T-helper 1 cell treated with Interleukin-12 subunit alpha and Interleukin-12 subunit beta and Interleukin-4 antibody, amounts not matched to agents 30 ng/mL and 1 ng/mL, for 36 hours (primary cell): ENCODE measurements around the gene CD81. TPM values are rescaled to one million over a fixed set of nuclear protein-coding genes. Genes with fewer than 3 reads are reported as not detected.
"Not testable (repeated sequence)": the region's sequence is repeated elsewhere in the genome, so short reads cannot be mapped to it uniquely, and the experiment has no call there.

Experiments
- intact Hi-C: fragments of 100-400 bp; cut with micrococcal nuclease; formaldehyde crosslinking; loops from one replicate; pipeline ENCODE4 v1.15.1; 2024
- total RNA-seq: library from RNA; stranded (reverse); gene quantifications from 2 replicates; pipeline ENCODE4 v1.2.3, GENCODE V29; 2022

The CD81 gene
- 184 and 189 TPM in 2 replicates for total RNA-seq

- intact Hi-C loops, result loop anchor here (1.0 to 2.0 kb wide), 3 partner anchors 23 to 508 kb away; partner anchors contain the start of genes CDKN1C, TSPAN32 and TSSC4
Observed at GRCh38 chr11:2376751-2377451, at the start of gene CD81. Gene CD81 (plus strand): TSS chr11:2377310. CDS start chr11:2377550, 240 bp downstream.

DNA sequence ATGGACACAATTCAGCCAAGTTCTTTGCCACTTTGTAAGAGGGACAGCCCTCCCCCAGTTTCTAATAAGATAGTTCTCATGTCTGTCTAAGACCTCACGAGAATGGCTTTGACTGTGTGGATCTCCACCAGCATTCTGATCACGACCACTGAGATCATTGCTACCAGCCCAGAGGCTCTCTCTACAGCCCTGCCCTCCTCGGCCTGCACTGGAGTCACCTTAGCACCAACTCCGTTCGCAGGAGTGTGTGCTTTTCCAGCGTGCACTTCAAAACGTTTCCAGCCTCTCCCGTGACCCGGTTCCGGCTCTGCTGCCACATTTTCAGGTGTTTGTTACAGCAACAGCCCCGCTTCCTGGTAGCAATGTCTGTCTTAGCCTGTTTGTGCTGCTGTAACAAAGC, 49.1 kb upstream of the CD81 start:
- intact Hi-C loops, result no loop called here

DNA sequence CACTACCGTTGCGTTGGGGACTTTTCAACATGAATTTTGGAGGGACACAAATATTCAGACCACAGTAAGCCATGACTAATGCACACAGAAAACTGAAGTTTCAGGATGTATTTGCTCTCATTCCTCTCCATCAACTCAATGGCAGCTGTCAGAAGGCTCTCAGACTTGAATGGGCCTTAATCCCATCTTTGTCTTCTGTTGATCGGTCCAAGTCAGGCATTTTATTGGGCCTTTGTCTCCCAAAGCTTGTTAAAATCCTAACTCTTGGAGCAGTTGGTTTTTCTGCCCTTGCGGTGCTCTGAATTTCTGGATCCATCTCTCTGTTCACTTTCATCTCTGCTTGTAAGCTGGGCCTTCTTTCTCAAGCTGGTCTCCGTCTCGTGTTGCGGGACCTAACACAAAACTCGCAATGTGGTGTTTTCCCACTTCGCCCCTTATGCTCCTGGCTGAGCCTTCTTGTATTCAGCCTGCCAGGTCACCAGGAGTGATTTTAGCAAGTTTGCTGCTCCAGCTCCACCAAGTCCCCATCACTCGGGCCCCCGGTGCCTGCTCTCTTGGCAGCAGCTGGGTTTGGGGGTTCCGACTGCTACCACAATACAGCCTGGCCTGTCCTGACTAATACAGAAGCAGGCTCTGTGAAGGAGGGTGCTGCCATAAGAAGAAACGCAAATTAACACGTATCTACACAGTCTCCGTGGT, 48.3 kb upstream of the CD81 start:
- intact Hi-C loops, result no loop called here

DNA sequence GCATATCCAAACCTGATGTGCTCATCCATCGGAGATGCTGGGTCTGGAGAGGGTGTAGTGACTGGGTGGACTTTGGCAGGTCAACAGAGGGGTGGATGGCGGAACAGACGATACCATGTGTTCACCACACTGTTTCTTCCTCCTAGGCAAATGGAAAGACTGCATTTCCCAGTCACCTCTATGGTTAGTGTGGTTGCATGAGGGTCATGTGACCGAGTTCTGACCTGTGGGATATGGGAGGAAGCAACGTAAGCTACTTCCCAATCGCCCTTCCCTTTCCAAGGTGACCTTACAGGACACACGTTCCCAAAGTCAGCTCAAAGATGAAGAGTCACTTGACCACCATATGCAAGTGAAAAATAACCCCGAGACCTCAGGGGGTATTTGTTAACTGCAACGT, 47.6 kb upstream of the CD81 start:
- intact Hi-C loops, result no loop called here

DNA sequence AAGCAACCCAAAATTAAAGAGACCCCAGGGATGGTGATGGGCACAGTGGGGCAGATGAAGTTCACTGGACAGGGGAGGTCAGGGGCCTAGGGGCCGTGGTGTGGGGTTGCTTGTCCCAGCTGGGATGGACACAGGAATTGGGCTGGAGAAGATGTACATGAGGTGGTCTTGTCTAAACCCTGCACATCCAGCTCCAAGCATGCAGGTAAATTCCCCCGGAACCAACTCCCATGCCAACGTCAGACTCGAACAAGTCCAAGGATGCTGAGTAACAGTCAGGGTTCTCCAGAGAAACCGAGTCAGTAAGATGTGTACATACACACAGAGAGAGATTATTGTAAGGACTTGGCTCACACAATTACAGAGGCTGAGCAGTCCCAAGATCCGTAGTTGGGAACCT, 46.4 kb upstream of the CD81 start:
- intact Hi-C loops, result no loop called here

- intact Hi-C loops, result no loop called here
Observed at GRCh38 chr11:2331404-2331803, 45.7 kb upstream of the CD81 start.

DNA sequence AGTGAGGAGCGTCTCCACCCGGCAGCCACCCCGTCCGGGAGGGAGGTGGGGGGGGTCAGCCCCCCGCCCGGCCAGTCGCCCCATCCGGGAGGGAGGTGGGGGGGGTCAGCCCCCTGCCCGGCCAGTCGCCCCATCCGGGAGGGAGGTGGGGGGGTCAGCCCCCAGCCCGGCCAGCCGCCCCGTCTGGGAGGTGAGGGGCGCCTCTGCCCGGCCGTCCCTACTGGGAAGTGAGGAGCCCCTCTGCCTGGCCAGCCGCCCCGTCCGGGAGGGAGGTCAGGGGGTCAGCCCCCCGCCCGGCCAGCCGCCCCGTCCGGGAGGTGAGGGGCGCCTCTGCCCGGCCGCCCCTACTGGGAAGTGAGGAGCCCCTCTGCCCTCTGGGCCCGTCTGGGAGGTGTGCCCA, 44.5 kb upstream of the CD81 start:
- intact Hi-C loops, result not testable (repeated sequence)

DNA sequence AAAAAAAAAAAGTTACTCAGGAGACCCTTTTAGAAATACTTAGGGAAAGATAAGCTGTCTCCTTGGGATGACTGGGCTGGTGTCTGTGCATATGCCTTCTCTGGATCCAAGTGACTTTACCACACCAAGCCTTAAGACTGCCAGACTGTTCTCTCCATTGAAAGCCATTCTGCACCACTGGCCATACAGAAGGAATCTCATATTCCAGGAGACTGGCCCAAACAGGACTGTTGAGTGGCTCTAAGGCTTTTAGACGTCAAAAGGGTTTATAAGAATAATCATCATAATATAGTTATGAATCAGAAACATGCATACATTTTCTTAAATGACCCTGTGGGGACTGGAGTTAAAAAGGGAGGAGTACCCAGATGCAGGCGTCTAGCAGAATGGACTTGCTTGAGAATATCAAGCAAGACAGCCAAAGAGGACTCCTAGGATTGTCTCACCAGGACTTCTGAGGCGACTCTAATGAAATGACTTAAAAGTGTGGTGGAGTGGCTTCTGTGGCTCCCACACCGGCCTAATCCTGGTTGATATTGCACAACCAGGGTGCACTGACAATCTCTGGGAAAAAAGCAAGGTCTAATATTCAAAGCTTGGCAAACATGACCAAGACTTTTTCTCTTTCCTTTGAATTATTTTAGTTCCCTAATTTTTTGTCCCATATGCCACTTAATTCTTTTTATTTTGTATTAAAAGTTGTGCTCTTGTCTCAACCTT, 43.5 kb upstream of the CD81 start:
- intact Hi-C loops, result not testable (repeated sequence)

DNA sequence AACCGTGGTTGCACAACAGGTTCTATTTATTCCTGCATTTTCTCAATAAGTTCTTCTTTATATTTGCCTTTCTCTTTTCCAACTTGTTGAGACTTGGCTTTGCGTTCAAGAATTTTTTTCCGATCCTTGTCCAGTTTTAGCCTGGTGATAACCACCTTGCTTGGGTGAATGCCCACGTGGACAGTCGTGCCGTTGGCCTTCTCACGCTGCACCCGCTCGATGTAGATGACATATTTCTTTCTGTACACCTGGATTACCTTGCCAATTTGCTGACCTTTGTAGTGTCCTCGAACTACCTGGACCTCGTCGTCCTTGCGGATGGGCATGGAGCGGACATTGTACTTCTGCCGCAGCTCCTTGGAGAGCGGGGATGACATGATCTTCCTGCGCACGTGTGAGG, 41.8 kb upstream of the CD81 start:
- intact Hi-C loops, result not testable (repeated sequence)

GRCh38 chr11:2338760-2339159, 38.4 kb upstream of the CD81 start:
- intact Hi-C loops, result loop anchor here (1.0 kb wide), 1 partner anchor 81 kb away; no protein-coding TSS in a partner anchor

GRCh38 chr11:2342557-2342956, 34.6 kb upstream of the CD81 start:
- intact Hi-C loops, result no loop called here

- intact Hi-C loops, result no loop called here
Observed at GRCh38 chr11:2342981-2343380, 34.1 kb upstream of the CD81 start.

DNA sequence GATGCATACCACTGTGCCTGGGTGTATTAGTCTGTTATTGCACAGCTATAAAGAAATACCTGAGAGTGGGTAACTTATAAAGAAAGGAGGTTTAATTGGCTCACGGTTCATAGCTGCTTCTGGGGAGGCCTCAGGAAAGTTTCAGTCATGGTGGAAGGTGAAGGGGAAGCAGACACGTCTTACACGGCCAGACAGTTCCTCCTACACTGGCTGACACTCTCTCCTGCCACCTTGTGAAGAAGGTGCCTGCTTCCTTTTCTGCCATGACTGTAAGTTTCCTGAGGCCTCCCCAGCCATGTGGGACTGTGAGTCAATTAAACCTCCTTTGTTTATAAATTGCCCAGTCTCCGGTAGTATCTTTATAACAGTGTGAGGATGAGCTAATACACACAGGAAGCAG, 33.6 kb upstream of the CD81 start:
- intact Hi-C loops, result no loop called here

DNA sequence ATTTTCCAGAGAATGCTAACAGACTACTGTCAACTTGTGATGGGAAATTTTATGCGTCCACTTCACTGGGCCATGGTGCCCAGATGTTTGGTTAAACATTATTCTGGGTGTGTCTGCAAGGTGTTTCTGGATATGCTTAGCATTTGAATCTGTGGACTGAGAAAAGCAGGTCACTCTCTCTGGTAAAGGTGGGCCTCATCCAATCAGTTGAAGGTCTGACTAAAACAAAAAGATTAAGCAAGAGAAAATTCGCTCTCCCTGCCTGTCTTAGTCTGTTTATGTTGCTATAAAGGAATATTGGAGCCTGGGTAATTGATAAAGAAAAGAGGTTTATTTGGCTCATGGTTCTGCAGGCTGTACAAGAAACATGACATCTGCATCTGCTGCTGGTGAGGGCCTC, 32.1 kb upstream of the CD81 start:
- intact Hi-C loops, result no loop called here

DNA sequence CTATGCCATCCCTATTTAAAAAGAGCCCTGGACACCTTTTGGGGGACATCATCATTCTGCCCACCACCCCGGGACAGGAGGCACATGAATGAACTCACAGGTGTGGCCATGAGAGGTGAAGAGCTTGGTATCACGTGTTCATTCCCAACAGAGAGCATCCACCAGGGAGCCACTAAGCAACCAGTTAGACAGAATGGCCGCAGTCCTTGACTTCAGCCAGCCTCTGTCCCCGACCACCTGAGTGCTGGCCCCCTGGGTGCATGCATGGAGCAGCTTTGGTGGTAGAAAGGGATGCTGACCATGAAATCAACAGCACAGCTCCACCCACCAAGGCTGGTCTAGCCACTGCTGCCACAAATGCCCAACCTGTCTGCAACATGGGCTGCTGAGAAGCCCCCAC, 31.1 kb upstream of the CD81 start:
- intact Hi-C loops, result no loop called here

GRCh38 chr11:2346586-2347307, 30.4 kb upstream of the CD81 start:
- intact Hi-C loops, result no loop called here

- intact Hi-C loops, result no loop called here
Observed at GRCh38 chr11:2347308-2347830, 29.7 kb upstream of the CD81 start.

GRCh38 chr11:2348986-2349385, 28.1 kb upstream of the CD81 start:
- intact Hi-C loops, result no loop called here

- intact Hi-C loops, result no loop called here
Observed at GRCh38 chr11:2351701-2352100, 25.4 kb upstream of the CD81 start.

DNA sequence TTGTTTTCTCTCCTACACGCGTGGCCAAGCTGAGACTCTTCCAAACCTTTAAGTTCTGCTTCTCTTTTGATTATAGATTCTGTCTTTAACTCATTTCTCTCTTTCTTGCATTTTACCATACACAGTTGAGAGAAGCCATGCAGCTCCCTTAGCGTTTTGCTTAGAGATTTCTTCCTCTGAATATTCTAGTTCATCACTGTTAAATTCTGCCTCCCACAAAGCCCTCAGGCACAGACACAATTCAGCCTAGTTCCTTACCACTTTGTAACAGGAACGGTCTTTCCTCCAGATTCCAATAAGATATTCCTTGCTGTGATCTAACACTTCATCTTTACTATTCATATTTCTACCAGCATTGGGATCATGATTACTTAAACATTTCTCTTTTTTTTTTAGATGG, 24.7 kb upstream of the CD81 start:
- intact Hi-C loops, result no loop called here

DNA sequence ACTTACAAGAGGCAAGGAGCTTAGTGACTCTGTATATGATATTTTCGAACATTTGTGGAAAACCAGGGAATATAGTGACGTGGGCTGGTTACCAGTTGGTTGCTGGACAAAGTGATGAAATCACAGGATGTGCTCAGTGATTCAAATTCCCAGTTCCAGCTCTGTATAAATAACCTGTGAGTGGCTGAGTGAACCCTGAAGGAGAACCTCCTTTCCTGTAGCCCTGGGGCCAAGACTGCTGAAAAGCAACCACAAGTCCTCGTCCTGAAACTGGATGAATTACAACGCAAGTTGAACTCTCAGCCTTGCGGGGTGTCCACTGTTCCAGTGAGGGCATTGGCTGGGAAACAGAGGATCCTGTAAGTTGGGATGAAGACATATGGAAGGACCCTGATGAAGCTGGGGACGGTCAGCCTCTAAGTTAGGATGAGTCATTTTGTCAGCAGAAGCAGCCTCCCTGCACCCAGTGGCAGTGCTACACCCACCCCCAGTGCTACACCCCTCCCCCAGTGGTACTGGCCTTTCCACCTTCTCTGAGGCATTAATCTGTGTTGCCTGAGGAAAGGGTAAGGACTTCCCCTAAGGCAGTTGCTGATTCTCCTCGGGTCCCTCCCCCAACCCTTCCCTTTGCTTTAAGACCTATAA, 22.0 kb upstream of the CD81 start:
- intact Hi-C loops, result no loop called here
